Mammary epithelial cell (primary cell): Measurements from ENCODE around the gene TMEM87A.

Experiments used
- CTCF ChIP-seq, 2 donors: IDR thresholded peaks in 1 of 2; conservative IDR thresholded peaks in 1 of 2; 2 replicates each; pipeline ENCODE4 v1.5.1; 2011 to 2012; ENCODE audit warnings: inconsistent platforms in 2 of 2, low read length in 2 of 2, mild to moderate bottlenecking in 2 of 2, control low read depth in 1 of 2, low read depth in 1 of 2; ENCODE audit not compliant: insufficient read depth in 1 of 2; ENCODE audit errors: extremely low read depth in 1 of 2
- EZH2 ChIP-seq: IDR thresholded peaks from 2 replicates; pipeline ENCODE4 v1.6.1; 2012; ENCODE audit warnings: low read length, inconsistent platforms, borderline replicate concordance

- no peak for TF ChIP-seq CTCF (conservative IDR thresholded peaks at IDR 0.05 in 1 of 2, IDR thresholded peaks at IDR 0.05 in 1 of 2; ENCODE audit: extremely low read depth in 1 of 2, insufficient read depth in 1 of 2, low read depth in 1 of 2, low read length in 2 of 2)
- TF ChIP-seq EZH2 = no peak
Observed at GRCh38 chr15:42178056-42178455, 95.2 kb downstream of the TMEM87A start.
